T47D (cell line): ENCODE results near the gene SH3RF1.

Experiments
- DNase-seq, 2 experiments: peaks; one replicate each; pipeline versions ENCODE4 v3.0.0 to v3.0.0-alpha.2; 2011 to 2012; ENCODE audit warnings: low read depth in 1 of 2, low spot score in 1 of 2
- JUND ChIP-seq: IDR thresholded peaks from 2 replicates; pipeline ENCODE4 v1.6.1; 2012; ENCODE audit warnings: low read depth
- in situ Hi-C: cut with HindIII; loops from 2 replicates; pipeline ENCODE4 v1.10.0; 2016; ENCODE audit warnings: low sequenced_read_pairs, low pct_unique_long_range_greater_than_20kb

Gene SH3RF1

GRCh38 chr4:169151671-169152070 lies 119.1 kb downstream of the SH3RF1 start:
- DNase-seq, result no peak
- TF ChIP-seq JUND, result no peak
- in situ Hi-C loops, result no loop called here

- in situ Hi-C loops, result no loop called here
- TF ChIP-seq JUND, result no peak
- DNase-seq, result no peak
Measured at GRCh38 chr4:169150806-169151205, 120.0 kb downstream of the SH3RF1 start.

- in situ Hi-C loops, result no loop called here
- DNase-seq, result no peak
Measured at GRCh38 chr4:169148885-169149284, 121.9 kb downstream of the SH3RF1 start.

GRCh38 chr4:169147191-169147590 lies 123.6 kb downstream of the SH3RF1 start:
- in situ Hi-C loops, result no loop called here
- no peak for TF ChIP-seq JUND
- no peak for DNase-seq

More at GRCh38 chr4:169148885-169149284, 121.9 kb downstream of the SH3RF1 start:
- no peak for TF ChIP-seq JUND

GRCh38 chr4:169144061-169144600 lies 126.6 kb downstream of the SH3RF1 start:
- in situ Hi-C loops, result no loop called here
- TF ChIP-seq JUND, result no peak
- no peak for DNase-seq

GRCh38 chr4:169143335-169143734 lies 127.4 kb downstream of the SH3RF1 start:
- no peak for DNase-seq
- TF ChIP-seq JUND, result no peak
- in situ Hi-C loops, result no loop called here

GRCh38 chr4:169142906-169143305 lies 127.8 kb downstream of the SH3RF1 start:
- DNase-seq, result no peak
- in situ Hi-C loops, result no loop called here

GRCh38 chr4:169142391-169142790 lies 128.4 kb downstream of the SH3RF1 start:
- in situ Hi-C loops, result no loop called here
- DNase-seq, result no peak
- TF ChIP-seq JUND, result no peak

More at GRCh38 chr4:169142906-169143305, 127.8 kb downstream of the SH3RF1 start:
- no peak for TF ChIP-seq JUND

GRCh38 chr4:169139021-169139420 lies 131.7 kb downstream of the SH3RF1 start:
- no peak for TF ChIP-seq JUND
- in situ Hi-C loops, result no loop called here
- DNase-seq, result no peak

- no peak for DNase-seq
- in situ Hi-C loops, result no loop called here
- TF ChIP-seq JUND, result no peak
Measured at GRCh38 chr4:169137558-169137920, 133.2 kb downstream of the SH3RF1 start.

- no peak for TF ChIP-seq JUND
- no peak for DNase-seq
- in situ Hi-C loops, result no loop called here
Measured at GRCh38 chr4:169136796-169137557, 133.8 kb downstream of the SH3RF1 start.

- no peak for DNase-seq
- no peak for TF ChIP-seq JUND
- in situ Hi-C loops, result no loop called here
Measured at GRCh38 chr4:169136330-169136729, 134.4 kb downstream of the SH3RF1 start.

GRCh38 chr4:169135776-169136175 lies 135.0 kb downstream of the SH3RF1 start:
- no peak for TF ChIP-seq JUND
- in situ Hi-C loops, result no loop called here
- DNase-seq, result no peak
